NCI-H226 (cell line): ENCODE data around the gene PLEKHA8.

Source experiments
- DNase-seq: peaks from one replicate; pipeline ENCODE4 v3.0.0-alpha.2; 2015

Gene PLEKHA8, protein sequence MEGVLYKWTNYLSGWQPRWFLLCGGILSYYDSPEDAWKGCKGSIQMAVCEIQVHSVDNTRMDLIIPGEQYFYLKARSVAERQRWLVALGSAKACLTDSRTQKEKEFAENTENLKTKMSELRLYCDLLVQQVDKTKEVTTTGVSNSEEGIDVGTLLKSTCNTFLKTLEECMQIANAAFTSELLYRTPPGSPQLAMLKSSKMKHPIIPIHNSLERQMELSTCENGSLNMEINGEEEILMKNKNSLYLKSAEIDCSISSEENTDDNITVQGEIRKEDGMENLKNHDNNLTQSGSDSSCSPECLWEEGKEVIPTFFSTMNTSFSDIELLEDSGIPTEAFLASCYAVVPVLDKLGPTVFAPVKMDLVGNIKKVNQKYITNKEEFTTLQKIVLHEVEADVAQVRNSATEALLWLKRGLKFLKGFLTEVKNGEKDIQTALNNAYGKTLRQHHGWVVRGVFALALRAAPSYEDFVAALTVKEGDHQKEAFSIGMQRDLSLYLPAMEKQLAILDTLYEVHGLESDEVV

DNA sequence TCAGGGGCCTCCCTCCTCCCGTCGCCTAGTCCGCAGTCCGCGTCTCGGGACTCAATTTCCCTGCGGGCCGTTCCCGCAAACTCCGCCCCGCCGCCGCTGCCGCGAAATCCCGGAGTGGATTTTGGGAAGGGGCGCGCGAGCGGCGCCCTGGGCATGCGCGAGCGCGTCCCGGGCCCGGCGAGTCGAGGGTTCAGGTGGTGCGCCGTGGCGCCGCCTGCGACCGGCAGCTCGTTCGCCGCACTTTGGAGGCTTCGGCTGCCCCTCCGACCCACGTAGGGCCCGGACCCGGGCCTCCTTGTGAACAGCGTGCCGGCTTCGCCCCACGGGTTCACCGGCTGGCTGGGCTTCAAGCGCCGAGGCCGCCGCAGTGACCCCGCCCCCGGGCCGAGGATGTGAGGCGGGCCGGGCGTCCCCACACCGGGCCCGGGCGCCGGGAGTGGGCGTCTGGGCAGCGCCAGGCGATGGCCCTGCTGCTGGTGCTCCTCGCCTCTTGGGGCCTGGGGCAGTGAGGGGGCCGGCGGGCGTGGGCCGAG is at the start of gene PLEKHA8:
PLEKHA8 (plus strand) TSS at position 197 of the 533 bp plus-strand sequence. CDS start 351 bp downstream, outside the sequence.
- DNase-seq: peak; percentile 84

DNA sequence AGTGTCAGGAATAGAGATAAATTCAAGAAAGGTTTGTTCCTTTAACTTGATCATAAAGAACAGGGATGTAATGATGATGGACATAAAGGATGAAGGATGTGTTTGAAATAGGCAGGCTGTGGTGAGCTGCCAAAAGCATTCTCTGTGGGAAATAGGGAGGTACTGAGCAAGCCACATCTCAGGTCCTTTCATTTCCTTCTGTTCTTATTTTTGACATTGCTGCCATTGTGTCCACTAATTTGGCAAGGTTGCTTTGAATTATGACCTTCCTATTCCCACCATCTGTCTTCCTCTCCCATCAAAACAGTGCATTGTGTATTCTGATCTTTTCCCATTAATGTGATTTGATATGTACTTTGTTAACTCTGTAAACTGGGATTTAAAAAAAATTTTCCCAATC is 48.1 kb upstream of the PLEKHA8 start:
- DNase-seq: no peak

DNA sequence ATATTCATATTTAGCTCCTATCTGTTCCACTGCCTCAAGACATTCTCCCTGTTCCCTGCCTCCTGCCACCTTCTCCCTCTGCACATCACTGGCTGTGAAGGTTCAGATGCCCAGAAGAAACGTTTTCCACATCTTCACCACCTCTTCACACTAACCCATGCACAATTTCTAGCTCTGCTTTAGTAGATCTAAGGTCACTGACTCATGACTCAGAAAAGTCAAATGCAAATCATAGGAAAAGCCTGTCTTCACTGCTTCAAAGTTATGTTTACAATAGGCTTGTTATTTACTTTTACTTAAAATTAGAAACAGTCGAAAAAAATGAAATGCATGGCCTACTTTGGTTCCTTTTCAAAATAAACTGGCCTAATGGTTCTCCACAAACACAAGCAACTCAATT is 41.1 kb upstream of the PLEKHA8 start:
- DNase-seq: no peak

DNA sequence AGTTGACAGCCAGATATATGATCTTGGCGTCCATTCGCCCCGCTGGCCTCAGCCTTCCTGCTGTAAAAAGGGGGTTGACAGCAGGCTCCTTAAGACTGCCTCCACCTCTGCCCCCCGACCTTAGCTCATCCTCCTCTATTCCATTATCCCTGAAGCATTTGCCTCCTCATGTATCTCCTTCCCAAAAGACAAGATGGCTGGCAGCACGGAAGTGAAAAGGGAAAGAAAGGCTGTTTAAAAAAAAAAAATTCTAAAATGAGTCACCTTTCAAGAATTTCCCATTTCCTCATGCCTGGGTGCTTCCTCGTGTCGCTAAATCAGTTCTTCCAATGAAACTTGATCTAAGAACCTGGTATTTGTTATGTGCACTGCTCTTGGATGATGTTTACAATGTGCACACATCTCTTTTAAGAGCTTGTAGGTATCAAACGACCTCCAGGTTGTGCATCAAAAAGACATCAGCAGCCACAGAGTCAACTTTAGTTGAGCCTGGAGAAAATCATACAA is 40.3 kb upstream of the PLEKHA8 start:
- DNase-seq: peak; percentile 78

DNA sequence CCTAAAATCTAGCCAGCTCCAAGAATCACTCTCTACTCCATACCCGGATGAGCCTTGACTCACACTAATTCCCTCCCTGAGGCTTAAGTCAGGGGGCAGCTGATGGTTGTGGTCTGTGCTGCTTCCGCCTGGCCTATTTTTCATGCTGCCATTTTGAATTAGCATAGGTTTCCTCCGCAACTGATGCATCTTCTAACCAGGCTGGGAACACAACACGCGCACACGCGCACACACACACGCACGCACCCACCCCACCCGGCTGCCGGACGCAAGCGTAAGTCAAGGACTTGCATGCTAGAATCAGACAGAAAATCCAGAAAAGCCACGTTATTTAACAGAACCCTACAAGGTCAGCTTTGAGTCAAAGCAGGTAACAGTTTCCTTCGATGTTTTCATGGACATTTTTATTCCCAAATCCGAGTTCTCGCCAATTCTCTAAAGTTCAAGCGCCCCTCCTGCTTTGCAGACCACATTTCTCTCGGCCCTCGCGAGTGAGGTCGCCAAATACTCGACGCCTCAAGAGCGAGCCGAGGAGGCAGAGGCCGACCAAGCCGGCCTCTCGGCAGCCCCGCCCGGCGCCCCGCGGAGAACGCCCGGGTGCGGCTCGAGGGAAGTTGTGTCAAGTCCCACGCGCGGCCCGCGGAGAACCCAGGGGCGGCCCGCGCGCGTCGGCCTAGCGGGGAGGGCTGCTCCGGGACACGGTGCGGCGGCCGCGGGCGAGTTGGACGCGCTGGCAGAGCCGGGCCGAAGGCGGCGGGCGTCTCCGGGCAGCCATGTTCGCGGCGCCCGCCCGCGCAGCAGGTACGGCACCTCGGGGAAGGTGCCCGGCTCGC is 39.6 kb upstream of the PLEKHA8 start:
- DNase-seq: no peak

DNA sequence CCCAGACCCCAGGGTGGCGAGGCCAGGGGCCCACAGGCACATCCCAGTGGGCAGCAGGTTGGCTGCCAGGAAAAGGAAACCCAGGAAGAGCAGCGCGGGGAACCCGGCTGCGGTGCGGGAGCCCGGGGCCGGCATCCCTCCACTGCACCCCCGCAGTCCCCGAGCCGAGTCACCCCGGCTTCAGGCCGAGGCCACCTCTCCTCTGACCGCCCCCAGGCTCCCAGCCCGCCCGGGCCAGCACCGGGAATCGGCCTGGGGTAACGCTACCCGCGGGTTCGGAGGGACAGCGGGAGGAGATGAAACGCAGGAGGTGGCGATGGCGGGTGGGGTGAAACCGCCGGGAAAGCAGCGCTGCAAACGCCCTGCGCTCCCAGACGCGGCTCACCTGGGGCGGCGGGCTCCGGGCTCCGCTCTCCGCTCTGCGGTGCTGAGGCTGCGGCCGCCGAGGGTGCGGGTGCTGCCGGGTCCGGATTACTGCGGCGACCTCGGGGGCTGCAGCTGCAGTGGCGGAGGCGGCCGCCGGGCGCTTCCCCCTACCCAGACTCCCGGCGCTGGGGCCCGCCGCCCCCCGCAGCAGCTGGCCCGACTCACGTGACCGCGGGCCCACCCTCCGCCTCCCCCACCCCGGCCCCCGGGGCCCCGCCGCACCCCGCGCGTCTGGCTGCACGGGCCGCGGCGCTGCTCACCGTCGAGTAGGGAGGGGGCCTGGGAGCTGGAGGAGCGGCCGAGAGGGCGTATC is 38.8 kb upstream of the PLEKHA8 start, which contains the start of gene SCRN1:
SCRN1 (minus strand) TSS at position 545 of the 739 bp plus-strand sequence. CDS start 20,734 bp downstream, outside the sequence.
- no peak for DNase-seq

DNA sequence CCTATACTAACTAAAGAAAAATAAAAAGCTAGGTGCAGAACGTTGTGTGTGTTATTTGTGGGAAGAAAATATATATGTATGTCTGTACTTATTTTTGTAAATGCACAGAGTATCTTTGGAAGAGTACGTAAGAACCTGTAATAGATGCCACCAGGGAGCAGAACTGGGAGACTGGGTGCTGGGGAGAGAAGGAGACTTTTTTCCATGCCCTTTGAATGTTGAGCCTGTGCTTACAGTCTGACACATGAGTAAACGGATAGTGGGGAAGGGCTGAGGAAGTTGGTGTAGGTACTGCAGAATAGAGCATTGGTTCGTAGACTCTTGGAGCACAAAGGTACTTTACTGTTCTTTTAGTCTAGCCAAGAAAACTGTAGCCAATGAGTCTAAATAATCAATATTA is 37.3 kb upstream of the PLEKHA8 start:
- DNase-seq: no peak

DNA sequence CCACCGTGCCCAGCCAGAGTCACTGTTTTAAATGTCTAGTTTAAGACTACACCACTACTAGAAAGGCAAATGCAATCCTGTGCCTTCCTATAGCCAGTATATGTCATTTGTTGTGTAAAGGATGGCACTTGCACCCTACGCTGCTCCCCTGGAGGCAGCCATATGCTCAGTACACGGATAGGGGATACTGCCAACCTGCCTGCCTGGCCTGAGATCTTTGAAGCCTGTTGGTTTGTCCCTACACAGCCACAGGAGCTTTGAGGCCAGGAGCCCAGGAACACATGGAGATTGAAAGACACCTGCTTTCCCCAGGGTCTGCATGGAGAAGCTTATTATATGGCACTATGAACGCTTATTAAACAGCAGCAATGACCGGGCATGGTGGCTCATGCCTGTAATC is 36.3 kb upstream of the PLEKHA8 start:
- no peak for DNase-seq

DNA sequence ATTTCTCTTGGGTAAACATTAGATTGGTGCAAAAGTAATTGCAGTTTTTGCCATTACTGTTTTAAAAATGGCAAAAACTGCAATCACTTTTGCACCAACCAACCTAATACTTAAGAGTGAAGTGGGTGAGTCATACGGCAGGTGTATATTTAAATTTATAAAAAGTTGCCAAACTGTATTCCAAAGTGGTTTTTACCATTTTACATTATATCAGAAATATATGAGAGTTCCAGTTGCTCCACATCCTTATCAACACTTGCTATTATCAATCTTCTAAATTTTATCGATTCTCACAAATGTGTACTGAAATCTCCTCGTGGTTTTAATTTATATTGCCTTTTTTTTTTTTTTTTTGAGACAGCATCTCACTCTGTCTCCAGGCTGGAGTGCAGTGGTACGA is 35.1 kb upstream of the PLEKHA8 start:
- no peak for DNase-seq

DNA sequence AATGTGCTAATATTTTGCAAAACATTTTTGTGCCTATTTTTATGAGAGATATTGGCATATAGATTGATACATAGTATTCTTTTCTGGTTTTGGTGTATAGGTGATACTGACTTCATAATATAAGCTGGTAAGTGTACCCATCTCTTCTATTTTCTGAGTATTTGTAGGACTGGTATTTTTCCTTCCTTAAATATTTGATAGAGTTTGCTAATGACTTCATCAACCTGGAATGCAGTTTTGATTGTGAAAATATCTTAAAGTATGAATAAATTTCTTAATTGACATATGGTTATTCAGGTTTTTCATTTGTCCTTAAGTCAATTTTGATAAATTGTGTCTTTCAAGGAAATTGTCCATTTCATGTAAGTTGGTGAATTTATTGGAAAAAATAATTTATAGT is 32.6 kb upstream of the PLEKHA8 start:
- peak; percentile 28 for DNase-seq

DNA sequence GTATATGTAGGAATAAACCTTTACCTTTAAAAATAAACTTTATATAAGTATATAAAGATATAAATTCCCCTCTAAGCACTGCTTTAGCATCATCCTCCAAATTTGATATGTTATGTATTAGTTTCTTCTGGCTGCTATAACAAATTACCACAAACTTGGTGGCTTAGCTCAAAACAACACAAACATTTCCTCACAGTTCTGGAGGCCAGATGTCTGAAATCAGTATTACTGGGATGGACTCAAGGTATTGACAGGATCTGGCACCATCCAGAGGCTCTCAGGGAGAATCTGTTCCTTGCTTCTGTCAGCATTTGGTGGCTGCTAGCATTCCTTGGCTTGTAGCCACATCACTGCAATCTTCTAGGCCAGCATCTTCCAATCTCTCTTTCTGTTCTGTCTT is 31.9 kb upstream of the PLEKHA8 start:
- DNase-seq: no peak

DNA sequence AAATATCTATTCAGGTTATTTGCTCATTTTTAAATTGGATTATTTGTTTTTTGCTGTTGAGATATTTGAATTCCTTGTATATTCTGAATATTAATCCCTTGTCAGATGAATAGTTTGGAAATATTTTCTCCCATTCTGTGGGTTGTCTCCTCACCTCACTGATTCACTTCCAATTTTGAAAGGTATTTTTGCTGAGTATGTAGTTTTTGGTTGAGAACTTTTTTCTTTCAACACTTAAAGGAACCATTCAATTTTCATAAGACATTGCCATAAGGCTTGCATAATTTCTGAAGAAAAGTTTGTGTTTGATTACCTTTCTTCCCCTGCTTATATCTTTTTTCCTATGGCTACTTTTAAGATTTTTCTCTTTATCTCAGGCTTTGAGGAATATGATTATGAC is 29.7 kb upstream of the PLEKHA8 start:
- no peak for DNase-seq

DNA sequence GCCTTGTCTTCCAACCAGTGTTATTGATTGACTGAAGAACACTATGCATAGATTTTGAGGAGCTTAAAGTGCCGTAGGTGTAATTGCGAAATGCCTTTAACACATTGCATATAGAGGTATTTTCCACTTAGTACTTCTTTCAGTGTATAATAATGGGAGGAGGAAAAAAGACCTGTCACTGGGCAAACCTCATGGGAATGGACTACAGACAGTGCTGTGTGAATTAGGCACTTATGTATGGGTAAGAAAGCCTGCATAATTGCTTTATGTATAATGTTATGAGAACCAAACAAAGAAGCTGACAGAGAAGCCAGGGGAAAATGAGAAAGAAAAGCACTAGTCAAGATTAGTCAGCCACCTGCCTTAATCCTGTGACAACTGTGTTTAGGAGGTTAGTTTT is 26.2 kb upstream of the PLEKHA8 start:
- no peak for DNase-seq

DNA sequence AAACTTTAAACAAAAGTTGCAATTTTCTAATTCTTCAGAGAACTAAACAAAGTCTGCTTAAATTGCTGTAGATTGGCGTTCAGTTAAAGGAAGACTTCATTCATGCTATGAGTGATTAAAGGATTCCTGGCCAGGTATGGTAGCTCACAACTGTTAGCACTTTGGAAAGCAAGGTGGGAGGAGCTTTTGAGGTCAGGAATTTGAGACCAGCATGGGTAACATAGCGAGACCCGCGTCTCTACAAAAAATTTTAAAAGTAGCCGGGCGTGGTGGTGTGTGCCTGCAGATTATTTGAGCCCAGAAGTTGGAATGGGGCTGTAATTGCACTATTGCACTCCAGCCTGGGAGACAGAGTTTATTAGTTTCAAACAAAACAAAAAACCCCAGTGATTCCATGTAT is 25.1 kb upstream of the PLEKHA8 start:
- DNase-seq: no peak

DNA sequence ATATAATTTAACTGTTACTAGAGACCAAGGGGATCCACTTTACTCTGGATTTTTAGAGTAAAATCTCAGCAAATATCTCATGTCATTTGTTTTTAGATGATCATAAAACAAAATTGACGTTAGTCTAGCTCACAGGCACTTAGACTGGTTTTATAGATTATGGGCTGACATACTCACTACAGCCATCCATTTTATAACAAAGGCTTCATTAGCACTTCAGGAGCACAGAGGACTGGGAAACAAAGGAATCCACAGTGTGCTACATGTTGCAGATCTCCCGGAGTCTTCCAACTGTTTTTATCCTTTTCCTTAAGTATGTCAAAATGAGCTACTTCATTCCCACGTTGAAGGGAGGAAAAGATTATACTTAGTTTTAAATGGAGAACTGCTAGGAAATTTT is 22.7 kb upstream of the PLEKHA8 start:
- DNase-seq: no peak

DNA sequence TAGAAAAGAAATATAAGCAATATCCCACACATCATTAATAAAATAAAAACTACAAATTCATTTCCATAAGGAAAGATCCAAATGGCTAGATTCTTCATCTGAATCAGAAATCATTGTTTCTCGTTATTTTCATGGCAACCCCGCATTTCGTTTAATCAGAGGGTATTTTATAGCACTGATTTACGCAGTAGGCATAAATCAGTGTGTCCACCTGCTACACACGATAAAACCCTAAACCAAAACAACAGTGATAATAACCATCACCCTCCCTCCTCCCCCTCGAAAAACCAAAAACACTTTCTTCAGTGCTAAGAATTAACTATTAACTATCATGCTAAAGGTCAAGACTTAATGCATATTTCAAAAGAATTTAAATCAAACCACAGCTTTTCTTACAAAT is 18.2 kb upstream of the PLEKHA8 start:
- DNase-seq: no peak

DNA sequence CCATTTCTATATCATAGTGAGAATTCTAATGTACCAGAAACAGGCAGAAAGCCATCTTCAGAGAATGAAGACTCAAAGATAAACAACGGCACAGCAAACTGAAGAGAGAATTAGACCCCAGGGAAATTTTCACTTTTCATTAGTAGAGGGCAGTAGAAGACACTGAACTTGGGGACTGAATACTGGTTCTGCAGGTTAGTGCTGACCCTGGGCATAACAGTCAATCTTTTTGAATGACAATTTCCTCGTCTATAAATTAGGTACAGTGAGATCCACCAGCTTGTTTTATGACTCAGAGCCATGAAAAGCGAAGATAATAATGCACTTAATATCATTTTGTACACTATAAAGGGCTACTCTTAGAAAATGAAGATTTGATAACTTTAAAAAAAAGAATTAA is 15.5 kb upstream of the PLEKHA8 start:
- DNase-seq: no peak

DNA sequence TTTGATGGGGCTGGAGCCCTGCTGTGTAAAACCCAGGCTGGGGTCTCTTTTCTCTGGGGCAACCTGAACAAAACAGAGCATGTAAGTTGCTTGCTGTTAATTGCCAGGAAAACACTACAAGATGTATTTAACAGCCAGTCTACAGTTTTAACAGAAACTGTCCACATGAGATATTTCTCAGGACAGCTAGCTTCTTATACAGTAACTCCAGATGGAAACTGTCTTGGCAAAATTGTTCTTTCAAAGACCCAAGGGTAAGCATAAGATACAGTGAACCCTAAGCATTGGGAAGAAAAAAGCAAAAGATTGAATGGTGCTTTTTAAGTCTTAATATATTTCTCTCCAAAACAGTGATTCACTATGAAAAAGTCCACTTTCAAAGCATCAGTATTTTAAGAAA is 9.8 kb upstream of the PLEKHA8 start:
- DNase-seq: no peak

DNA sequence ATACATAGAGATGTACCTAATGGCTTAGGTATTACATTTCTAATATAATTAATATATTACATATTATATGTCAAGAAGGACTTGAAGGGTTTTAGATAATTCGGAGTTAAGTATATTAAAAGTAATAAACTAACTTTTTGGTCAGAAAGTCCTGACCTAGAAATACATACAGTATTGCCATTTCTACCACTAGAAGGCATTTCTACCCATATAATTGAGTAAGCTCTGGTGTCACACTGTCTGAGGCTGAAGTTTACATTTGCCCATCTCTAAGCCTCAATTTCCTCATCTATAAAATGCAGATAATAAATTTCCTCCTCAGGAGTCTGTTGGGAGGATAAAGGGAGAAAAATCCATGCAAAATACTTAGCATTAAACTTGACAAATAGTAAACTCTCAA is 8.8 kb upstream of the PLEKHA8 start:
- no peak for DNase-seq

DNA sequence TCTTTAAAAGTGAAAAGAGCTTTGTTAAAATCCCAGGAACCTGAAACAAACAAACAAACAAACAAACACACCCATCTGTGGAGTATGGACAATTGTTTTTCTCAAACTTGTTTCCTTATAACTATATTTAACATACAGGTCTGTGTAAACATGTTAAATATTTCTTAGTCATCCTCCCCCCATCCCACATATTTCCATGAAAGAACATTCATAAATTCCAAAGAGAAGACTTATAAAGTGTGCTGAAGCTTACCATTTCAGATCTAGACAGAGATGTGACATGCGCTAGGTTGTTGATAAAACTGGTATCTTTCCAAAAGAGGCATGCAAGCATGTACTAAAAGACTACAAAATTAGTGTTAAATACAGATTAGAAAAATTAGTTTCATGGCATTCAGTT is 8.3 kb upstream of the PLEKHA8 start:
- no peak for DNase-seq

DNA sequence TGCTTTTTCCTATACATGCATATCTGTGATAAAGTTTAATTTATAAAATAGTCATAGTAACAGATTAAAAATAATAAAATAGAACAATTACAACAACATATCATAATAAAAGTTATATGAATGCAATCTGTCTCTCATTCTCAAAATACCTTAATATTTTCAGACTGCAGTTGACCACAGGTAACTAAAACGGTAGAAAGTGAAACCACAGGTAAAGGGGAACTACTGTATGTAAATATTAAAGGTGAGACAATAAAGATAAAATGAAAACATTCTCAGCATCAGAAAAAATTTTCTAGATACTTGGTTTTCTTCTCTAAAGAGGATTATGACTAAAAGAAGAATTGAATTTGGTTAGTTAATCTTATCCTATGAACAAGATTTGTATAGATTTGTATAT is 7.7 kb upstream of the PLEKHA8 start:
- no peak for DNase-seq

DNA sequence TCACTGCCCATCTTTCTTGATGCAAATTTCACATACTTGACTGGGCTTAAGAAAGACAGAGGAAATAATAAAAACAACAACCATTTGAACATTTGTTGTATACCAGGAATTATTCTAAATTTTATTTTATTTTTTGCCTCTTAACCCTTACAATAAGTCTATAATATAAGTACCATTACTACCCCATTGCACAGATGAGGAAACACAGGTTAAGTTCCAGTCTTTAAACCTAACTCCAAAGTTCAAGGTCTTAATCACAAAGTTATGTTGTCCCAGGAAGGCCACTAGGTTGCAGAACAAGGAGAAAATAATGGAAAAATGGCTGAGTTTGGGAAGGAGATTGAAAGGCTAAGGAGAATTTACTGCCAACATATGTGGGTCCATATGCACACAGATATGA is 5.2 kb upstream of the PLEKHA8 start:
- DNase-seq: no peak

DNA sequence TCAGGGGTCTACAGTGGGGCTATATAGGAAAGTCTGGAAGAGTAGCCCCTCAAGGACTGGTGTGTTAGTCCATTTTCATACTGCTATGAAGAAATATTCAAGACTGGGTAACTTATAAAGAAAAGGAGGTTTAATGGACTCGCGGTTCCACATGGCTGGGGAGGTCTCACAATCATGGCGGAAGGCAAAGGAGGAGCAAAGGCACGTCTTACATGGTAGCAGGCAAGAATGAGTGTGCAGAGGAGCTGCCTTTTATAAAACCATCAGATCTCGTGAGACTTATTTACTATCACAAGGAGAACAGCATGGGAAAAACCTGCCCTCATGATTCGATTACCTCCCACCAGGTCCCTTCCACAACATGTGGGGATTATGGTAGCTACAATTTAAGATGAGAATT is 4.7 kb upstream of the PLEKHA8 start:
- no peak for DNase-seq
